Measurements from ENCODE around the gene APLP2.

The APLP2 gene

DNA sequence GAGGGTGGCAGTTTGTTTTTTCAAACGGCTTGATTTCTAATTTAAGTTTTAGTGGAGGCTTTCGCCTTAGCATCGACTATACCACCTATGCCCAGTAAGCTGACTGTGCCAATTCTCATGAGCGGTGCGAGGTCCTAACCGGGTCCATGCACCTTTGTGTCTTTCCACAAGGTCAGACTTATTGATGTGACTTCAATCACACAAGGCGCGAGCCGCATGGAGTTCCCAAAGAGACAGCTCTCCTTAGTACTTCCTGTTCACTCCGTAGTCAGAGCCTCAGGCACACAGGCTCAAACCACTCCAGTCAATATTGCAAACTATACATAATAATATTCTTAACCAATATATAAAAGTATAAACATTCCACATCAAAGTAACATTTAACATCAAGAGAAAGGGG, 108.1 kb downstream of the APLP2 start:
- ATAC-seq (replicated peaks): no peak
- H3K27ac Mint-ChIP-seq: no peak overlapping the region
- H3K4me1 Mint-ChIP-seq: peaks cover 42 to 46% of the 10 kb centered on the region in 2 donors

DNA sequence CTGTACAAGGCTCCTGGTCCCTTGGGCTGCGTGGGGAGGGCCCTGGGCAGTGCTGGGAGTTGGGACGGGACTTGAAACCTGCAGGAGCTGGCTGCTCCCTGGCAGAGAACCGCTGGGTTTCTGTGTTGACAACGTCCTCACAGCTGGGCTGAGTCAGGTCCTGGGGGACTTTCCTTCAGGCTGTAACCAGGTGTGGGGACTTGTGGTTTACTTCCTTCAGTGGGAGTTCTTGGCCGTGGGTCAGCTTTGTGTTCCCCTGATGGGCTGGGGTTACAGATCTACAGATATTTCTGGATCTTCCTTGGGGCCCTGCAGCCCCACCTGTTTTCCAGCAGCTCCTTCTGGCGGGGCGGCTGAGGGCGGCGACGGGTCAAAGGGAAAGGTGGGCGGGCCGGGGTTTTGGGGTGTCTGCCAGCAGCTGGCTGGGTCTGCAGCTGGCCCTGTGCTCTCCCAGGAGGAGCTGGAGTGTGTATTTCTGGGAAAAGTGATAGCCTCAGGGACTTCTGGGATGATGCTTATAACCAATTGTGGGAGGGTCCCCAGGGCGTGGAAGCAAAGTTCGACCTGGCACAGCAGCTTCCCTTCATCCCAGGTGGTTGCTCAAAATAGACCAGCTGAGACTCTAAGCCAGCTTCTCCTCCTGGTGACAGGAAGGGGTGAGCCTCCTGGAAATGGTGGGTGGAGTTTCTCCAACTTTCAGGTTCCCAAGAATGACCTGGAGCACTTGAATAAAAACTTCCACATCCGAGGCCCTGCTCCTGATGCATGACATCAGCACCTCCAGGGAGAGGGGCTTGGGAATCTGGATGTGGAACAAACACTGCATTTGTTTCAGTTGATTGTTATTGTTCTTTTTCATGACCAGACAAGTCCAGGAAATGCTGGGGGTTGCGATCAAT, 109.0 kb downstream of the APLP2 start:
- peaks cover 8 to 10% of the 10 kb centered on the region in 2 donors for H3K9me3 Mint-ChIP-seq
- DNase-seq (no peak), ATAC-seq (replicated peaks) (peak; percentile 31 to 33)
- H3K36me3 Mint-ChIP-seq: peaks cover 11 to 12% of the 10 kb centered on the region in 2 donors
- peaks cover 0 to 3% of the 10 kb centered on the region in 2 donors for H3K27me3 Mint-ChIP-seq
- peak overlapping the region; percentile 51 for H3K27ac Mint-ChIP-seq
- peaks cover 42 to 46% of the 10 kb centered on the region in 2 donors for H3K4me1 Mint-ChIP-seq
- H3K4me3 Mint-ChIP-seq: no peak overlapping the region

More for the DNA sequence above, 108.1 kb downstream of the APLP2 start:
- Mint-ChIP-seq H3K36me3 (peaks cover 12 to 15% of the 10 kb centered on the region in 2 donors), H3K4me3 (no peak overlapping the region), H3K9me3 (peaks cover 8 to 10% of the 10 kb centered on the region in 2 donors), H3K27me3 (peaks cover 0 to 3% of the 10 kb centered on the region in 2 donors)
- DNase-seq: no peak

GRCh38 chr11:130179396-130180306, 110.0 kb downstream of the APLP2 start:
- Mint-ChIP-seq H3K27me3 (peaks cover 0 to 3% of the 10 kb centered on the region in 2 donors), H3K27ac (peak overlapping the region; percentile 73), H3K4me1 (peaks cover 42 to 46% of the 10 kb centered on the region in 2 donors), H3K4me3 (no peak overlapping the region), H3K36me3 (peaks cover 8 to 10% of the 10 kb centered on the region in 2 donors), H3K9me3 (peaks cover 6 to 8% of the 10 kb centered on the region in 2 donors)
- DNase-seq (no peak), ATAC-seq (replicated peaks) (no peak)

- peak overlapping the region in 1 of 2 donors; percentile 33 for H3K4me3 Mint-ChIP-seq
- H3K27ac Mint-ChIP-seq: peak overlapping the region; percentile 70
- no peak for DNase-seq
- H3K9me3 Mint-ChIP-seq: no peaks in the 10 kb centered on the region
- peaks cover 0 to 4% of the 10 kb centered on the region in 2 donors for H3K36me3 Mint-ChIP-seq
- ATAC-seq (replicated peaks): peak; percentile 86 to 87
- no peaks in the 10 kb centered on the region for H3K27me3 Mint-ChIP-seq
- peaks cover 42 to 46% of the 10 kb centered on the region in 2 donors for H3K4me1 Mint-ChIP-seq
These were observed 110.8 kb downstream of the APLP2 start for GRCh38 chr11:130180491-130180890.

DNA sequence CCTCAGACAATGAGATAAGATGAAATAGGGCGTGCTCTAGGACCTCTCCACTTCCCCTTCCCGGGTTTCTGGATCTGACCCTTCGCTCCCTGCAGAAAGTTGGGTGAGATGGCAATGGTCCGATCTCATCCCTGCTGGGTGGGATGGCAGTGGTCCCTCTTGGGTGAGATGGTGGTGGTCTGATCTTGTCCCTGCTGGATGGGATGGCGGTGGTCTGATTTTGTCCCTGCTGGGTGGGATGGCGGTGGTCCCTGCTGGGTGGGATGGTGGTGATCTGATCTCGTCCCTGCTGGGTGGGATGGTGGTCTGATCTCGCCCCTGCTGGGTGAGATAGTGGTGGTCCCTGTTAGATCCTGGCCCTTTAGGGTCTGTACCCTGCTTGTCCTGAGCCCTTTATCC, 111.2 kb downstream of the APLP2 start:
- H3K27ac Mint-ChIP-seq: peak overlapping the region; percentile 51
- H3K27me3 Mint-ChIP-seq: no peaks in the 10 kb centered on the region
- DNase-seq (no peak), ATAC-seq (replicated peaks) (peak; percentile 9 to 12)
- H3K4me3 Mint-ChIP-seq: peak overlapping the region in 1 of 2 donors; percentile 6
- H3K9me3 Mint-ChIP-seq: no peaks in the 10 kb centered on the region
- peaks cover 42 to 46% of the 10 kb centered on the region in 2 donors for H3K4me1 Mint-ChIP-seq
- peaks cover 0 to 4% of the 10 kb centered on the region in 2 donors for H3K36me3 Mint-ChIP-seq

- peaks cover 0 to 3% of the 10 kb centered on the region in 2 donors for H3K36me3 Mint-ChIP-seq
- peak; percentile 74 to 80 for ATAC-seq (replicated peaks)
- peak overlapping the region; percentile 51 for H3K27ac Mint-ChIP-seq
- peak overlapping the region; percentile 6 to 26 for H3K4me3 Mint-ChIP-seq
- peaks cover 42 to 46% of the 10 kb centered on the region in 2 donors for H3K4me1 Mint-ChIP-seq
- no peak for DNase-seq
- H3K27me3 Mint-ChIP-seq: no peaks in the 10 kb centered on the region
- H3K9me3 Mint-ChIP-seq: no peaks in the 10 kb centered on the region
These were observed 111.9 kb downstream of the APLP2 start for GRCh38 chr11:130181295-130182272.

GRCh38 chr11:130183878-130184610, 114.3 kb downstream of the APLP2 start:
- DNase-seq (no peak), ATAC-seq (replicated peaks) (no peak)
- no peaks in the 10 kb centered on the region for H3K27me3 Mint-ChIP-seq
- peaks cover 41 to 43% of the 10 kb centered on the region in 2 donors for H3K4me1 Mint-ChIP-seq
- H3K4me3 Mint-ChIP-seq: no peak overlapping the region
- no peak overlapping the region for H3K27ac Mint-ChIP-seq
- H3K9me3 Mint-ChIP-seq: no peaks in the 10 kb centered on the region
- H3K36me3 Mint-ChIP-seq: peaks cover 5 to 6% of the 10 kb centered on the region in 2 donors

DNA sequence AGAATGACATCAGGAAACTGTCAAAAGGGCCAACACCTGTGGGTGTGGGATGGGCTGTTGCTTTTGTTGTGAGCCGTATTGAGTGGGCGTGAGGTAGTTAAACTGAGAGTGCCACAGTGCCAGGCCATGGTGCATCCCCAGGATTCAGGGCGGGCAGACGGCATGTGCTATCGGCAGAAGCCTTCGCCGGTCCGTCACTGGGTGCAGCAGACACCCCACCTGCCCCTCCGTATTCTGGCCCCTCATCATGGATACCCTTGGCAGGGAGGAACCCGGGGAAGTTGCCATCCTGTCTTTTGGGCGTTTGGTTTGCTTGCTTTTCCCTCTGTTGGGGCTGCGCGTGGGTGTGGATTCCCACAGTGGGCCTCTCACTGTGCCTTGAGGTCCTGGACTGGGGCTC, 117.4 kb downstream of the APLP2 start:
- H3K4me1 Mint-ChIP-seq: peaks cover 11 to 13% of the 10 kb centered on the region in 2 donors
- no peak for DNase-seq

DNA sequence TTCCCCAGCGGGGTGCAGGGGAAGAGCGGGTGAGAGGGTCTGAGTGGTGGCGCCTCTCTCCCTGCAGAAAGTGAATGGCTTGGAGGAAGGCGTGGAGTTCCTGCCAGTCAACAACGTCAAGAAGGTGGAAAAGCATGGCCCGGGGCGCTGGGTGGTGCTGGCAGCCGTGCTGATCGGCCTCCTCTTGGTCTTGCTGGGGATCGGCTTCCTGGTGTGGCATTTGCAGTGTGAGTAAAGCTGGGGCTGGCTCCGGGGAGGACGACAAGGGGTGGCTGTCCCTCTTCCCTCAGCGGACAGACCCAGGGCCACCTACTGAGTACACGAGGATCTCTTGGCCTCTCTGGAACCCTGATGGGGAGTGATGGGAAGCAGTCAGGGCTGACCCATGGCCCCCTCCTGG, 118.4 kb downstream of the APLP2 start:
- Mint-ChIP-seq H3K4me1 (peaks cover 5 to 10% of the 10 kb centered on the region in 2 donors), H3K27ac (no peak overlapping the region), H3K36me3 (peaks cover 5 to 15% of the 10 kb centered on the region in 2 donors), H3K9me3 (no peaks in the 10 kb centered on the region), H3K27me3 (no peaks in the 10 kb centered on the region), H3K4me3 (no peak overlapping the region)
- DNase-seq: no peak
- ATAC-seq (replicated peaks): no peak

More for the DNA sequence above, 117.4 kb downstream of the APLP2 start:
- ATAC-seq (replicated peaks): no peak
- no peaks in the 10 kb centered on the region for H3K9me3 Mint-ChIP-seq
- H3K27ac Mint-ChIP-seq: no peak overlapping the region
- H3K27me3 Mint-ChIP-seq: no peaks in the 10 kb centered on the region
- peaks cover 5 to 15% of the 10 kb centered on the region in 2 donors for H3K36me3 Mint-ChIP-seq
- H3K4me3 Mint-ChIP-seq: no peak overlapping the region

DNA sequence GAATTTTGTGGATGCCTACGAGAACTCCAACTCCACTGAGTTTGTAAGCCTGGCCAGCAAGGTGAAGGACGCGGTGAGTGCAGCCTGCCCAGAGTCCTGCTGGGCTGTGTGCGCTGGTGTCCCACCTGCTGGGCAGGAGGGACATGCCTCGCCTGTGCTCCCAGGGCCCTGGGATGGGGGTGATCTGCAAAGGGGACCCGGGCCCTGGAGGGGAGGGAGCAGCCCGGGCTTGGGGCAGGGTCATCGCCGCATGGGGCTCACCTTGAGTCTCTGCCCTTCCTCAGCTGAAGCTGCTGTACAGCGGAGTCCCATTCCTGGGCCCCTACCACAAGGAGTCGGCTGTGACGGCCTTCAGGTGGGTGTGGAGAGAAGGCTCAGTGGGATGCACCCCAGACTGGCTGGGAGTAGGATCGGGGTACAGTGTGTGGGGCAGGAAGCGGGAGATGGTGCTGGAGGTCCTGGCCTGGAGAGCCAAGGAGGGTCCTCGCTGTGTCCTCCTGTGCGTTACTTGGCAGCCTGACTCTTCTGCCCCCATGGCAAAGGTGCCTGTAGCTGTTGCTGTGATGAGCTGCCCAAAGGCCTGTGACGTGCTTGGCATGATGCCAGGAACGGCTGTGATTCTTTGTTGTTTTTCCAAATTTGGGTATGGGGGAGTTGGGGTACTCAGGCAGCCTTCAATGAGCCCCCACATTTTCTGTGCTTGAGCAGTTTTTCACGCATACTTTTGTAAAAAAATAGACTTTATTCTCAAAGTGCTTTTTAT, 119.1 kb downstream of the APLP2 start:
- Mint-ChIP-seq H3K9me3 (no peaks in the 10 kb centered on the region), H3K36me3 (peaks cover 5 to 18% of the 10 kb centered on the region in 2 donors), H3K4me1 (peaks cover 5 to 10% of the 10 kb centered on the region in 2 donors), H3K27me3 (no peaks in the 10 kb centered on the region), H3K27ac (peak overlapping the region; percentile 20), H3K4me3 (peak overlapping the region in 1 of 2 donors; percentile 53)
- no peak for ATAC-seq (replicated peaks)
- no peak for DNase-seq

DNA sequence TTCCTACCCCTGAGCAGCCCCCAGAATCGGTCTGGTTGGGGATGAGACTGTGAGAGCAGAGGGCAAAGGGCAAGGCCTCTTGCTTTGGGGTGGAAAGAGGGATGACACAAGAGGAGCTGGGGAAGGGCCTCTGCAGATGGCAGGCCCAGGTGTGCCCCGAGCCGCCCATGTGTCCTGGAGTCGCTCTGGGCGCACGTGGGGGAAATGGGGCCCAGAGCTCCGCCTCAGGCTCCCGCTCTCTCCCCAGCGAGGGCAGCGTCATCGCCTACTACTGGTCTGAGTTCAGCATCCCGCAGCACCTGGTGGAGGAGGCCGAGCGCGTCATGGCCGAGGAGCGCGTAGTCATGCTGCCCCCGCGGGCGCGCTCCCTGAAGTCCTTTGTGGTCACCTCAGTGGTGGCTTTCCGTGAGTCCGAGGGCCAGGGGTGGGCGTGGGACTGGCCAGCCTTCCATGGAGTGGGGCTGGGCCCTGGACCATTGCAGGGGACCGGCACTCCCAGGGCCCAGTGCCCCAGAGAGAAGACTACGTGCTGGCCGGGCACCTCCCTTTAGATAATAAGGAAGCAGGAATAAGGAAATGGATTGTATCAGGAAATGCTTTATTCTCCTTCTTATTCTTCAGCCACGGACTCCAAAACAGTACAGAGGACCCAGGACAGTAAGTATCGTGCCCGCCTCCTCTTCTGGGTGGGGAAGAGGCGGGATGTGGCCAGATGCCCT, 120.0 kb downstream of the APLP2 start:
- H3K27ac Mint-ChIP-seq: no peak overlapping the region
- no peaks in the 10 kb centered on the region for H3K9me3 Mint-ChIP-seq
- peaks cover 7 to 15% of the 10 kb centered on the region in 2 donors for H3K36me3 Mint-ChIP-seq
- H3K4me1 Mint-ChIP-seq: peaks cover 5 to 10% of the 10 kb centered on the region in 2 donors
- no peak for DNase-seq
- no peaks in the 10 kb centered on the region for H3K27me3 Mint-ChIP-seq
- ATAC-seq (replicated peaks): peak in 1 of 2 donors; percentile 64
- no peak overlapping the region for H3K4me3 Mint-ChIP-seq
